ENCODE data around the gene MYL5.
"Not testable (repeated sequence)": the region's sequence is repeated elsewhere in the genome, so short reads cannot be mapped to it uniquely, and the experiment has no call there.

The MYL5 gene, protein sequence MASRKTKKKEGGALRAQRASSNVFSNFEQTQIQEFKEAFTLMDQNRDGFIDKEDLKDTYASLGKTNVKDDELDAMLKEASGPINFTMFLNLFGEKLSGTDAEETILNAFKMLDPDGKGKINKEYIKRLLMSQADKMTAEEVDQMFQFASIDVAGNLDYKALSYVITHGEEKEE

GRCh38 chr4:674172-675035, at the start of gene MYL5, which contains the start of gene ATP5ME:
Gene MYL5, plus strand, starts transcription at chr4:674542. Its CDS starts 3,485 bp downstream, at chr4:678027.
Gene ATP5ME, minus strand, starts transcription at chr4:674276. Its CDS starts 29 bp downstream, at chr4:674247.
- peak; percentile 92 to 97 (median 96) for DNase-seq (ENCODE audit: low read depth in 4 of 4, low spot score in 1 of 4)

DNA sequence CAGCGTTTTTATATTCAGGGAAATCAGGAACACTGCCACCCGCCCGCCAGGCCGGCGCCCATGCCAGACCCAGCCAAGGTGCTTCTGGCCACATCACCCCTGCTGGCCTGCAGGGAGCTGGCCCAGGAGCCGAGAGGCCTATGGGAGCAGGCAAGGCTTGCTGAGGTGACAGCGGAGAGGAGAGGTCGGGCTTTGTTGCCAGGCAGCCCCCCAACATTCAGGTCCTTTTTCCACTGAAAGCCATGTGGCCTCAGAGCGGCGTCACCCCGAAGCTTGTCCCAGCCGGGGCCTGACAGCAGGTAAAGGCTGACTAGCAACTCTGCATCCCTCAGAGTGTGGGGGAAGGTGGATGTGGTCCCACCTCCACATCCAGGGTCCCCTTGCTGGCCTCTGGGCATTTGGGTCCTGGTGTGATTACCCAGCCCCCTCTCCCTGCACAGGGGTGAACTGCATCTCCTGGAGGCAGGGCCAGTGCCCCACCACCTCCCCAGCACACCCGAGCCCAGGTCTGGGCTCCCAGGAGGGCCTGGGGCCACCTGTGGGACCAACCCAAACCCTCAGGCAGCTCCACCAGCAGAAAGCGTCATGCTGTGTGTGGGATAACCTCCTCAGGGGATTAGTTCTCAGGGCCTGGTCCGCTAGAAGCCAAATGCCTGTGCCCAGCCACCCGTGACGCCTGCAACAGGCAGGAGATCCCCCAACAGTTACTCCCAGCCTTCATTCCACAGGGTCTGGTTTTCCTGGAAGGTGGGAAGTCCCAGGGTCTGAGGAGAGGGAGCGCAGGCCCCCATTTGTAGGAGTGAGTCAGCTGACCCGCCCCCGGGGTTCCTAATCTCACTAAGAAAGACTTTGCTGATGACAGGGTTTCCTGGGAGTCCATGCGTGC, 49.4 kb upstream of the MYL5 start, which contains the start of gene PDE6B:
Gene PDE6B (plus strand): TSS at position 869 of the 886 bp plus-strand sequence. CDS start 54 bp downstream, outside the sequence.
- no peak for DNase-seq (ENCODE audit: low read depth in 4 of 4, low spot score in 1 of 4)

DNA sequence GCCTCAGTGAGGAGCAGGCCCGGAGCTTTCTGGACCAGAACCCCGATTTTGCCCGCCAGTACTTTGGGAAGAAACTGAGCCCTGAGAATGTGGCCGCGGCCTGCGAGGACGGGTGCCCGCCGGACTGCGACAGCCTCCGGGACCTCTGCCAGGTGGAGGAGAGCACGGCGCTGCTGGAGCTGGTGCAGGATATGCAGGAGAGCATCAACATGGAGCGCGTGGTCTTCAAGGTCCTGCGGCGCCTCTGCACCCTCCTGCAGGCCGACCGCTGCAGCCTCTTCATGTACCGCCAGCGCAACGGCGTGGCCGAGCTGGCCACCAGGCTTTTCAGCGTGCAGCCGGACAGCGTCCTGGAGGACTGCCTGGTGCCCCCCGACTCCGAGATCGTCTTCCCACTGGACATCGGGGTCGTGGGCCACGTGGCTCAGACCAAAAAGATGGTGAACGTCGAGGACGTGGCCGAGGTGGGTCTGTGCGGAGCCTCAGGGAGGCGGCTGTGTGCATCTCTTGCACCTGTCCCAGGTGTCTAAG, 48.6 kb upstream of the MYL5 start:
- DNase-seq (ENCODE audit: low read depth in 4 of 4, low spot score in 1 of 4), result no peak

- DNase-seq (ENCODE audit: low read depth in 4 of 4, low spot score in 1 of 4), result no peak
Observed at GRCh38 chr4:626201-627091, 47.9 kb upstream of the MYL5 start.

DNA sequence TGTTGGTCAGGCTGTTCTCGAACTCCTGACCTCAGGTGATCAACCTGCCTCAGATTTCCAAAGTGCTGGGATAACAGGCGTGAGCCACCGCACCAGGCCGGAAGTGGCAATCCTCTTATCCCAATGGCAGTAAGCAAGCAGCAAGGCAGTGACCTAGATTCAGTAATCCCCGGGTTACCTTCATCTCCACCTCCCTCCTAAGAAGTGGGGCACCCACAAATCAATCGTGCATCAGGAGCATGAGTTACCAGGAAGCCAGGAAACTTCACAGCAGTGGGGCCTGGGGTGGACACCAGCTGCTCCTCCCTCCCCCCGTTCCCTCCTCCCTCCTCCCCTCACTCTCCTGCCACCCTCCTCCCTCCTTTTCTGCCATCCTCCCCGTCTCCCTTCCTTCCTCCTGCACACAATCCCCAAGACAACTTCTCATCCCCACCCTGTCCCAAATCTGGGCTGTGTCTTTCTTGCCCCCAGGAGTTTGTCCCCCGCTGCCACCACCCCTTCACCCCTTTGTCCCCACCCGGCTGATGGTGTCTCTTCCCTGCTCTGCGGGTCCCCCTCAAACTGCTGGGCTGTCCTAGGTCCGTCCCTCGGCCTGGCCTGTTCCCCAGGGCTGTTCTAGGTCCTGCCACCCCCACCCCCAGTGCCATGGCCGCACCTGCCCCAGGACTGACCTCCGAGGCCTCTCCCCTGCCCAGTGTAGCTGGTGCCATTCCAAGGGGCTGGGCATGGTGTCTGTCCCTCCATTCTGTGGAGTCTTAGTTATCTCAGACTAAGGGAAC, 46.8 kb upstream of the MYL5 start:
- no peak for DNase-seq (ENCODE audit: low read depth in 4 of 4, low spot score in 1 of 4)

- DNase-seq (ENCODE audit: low read depth in 4 of 4, low spot score in 1 of 4), result no peak
Observed at GRCh38 chr4:628311-628741, 46.0 kb upstream of the MYL5 start.

GRCh38 chr4:628821-629635, 45.3 kb upstream of the MYL5 start:
- DNase-seq (ENCODE audit: low read depth in 4 of 4, low spot score in 1 of 4), result no peak

DNA sequence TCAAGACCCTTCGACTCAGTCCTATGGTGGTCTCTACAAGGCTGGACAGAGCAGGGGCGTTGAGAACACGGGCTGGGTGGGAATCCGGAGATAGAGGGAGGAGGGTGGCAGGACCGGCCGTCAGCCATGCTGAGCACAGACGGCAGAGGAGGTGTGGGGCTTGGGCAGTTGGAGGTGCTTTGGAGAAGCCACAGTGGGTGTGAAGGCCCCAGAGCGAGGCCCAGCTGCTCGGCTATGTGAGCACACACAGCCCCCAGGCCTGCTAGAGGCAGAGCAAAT, 44.8 kb upstream of the MYL5 start:
- no peak for DNase-seq (ENCODE audit: low read depth in 4 of 4, low spot score in 1 of 4)

DNA sequence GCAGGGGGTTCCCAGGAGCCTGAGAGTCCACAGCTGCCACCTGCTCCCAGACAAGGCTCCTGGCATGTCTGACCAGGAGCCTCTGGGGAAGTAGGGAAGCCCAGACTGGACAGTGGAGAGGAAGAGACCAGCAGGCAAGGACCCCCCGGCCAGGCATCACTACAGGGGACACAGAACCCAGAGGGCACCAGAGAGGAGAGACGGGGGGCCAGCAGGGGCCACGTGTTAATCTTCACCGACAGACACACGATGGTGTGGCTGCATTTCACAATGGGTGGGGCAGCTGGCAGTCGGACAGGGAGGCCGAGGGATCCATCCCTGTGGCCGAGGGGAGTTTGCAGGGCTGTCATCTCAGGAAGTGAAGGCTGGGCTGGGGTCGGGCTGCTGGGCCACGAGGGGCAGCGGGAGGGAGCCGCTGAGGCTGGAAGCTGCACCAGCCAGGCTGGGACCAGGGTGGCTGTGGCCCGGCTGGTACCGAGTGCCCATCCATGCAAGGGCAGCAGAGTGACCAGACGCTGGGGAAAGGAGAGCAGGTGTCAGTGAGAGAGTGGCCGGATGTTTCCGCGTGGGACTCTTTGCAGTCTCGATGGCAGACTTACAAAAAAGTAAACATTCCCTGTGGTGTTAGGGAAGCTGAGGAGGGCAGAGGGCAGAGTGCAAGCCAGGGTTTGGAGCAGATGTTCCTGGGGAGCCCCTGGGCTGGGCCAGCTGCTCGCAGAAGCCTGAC, 44.3 kb upstream of the MYL5 start:
- no peak for DNase-seq (ENCODE audit: low read depth in 4 of 4, low spot score in 1 of 4)

GRCh38 chr4:630656-631055, 43.7 kb upstream of the MYL5 start:
- no peak for DNase-seq (ENCODE audit: low read depth in 4 of 4, low spot score in 1 of 4)

GRCh38 chr4:632196-632790, 42.0 kb upstream of the MYL5 start:
- no peak for DNase-seq (ENCODE audit: low read depth in 4 of 4, low spot score in 1 of 4)

DNA sequence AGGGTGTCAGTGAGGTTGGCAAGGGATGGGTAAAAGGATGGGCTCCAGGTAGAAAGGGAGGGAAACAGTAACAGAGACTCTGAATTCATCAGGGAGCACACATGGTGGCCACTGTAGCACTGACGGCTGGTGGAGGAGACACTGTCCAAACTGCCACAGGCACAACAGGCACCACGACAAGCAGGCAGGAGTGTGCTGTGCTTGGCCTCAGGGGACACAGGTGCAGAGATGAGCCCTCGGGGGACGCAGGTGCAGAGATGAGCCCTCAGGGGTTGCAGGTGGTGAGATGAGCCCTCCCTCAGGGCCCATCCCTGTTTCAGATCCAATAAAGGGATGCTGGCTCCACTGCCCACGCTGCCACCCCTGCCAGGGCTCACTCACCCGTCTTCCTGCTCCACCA, 41.4 kb upstream of the MYL5 start:
- no peak for DNase-seq (ENCODE audit: low read depth in 4 of 4, low spot score in 1 of 4)

DNA sequence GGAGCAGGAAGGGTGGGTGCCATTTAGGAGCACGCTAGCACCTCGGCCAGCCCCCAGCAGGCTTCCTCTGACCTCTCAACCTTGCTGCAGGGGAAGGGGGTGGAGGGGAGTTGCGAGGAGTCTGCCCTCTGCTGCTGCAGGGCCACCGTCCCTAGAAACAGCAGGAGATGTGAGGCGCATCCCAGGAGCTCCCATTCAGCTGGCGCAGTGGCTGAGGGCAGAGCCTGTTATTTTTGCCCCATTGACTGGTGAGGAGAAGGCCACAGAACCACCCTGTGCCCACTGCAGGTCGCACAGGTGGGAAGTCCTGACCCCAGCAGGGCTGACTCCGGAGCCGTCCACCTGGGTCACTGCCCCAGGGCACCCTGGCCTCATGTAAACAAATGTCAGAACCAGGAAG, 40.9 kb upstream of the MYL5 start:
- no peak for DNase-seq (ENCODE audit: low read depth in 4 of 4, low spot score in 1 of 4)

DNA sequence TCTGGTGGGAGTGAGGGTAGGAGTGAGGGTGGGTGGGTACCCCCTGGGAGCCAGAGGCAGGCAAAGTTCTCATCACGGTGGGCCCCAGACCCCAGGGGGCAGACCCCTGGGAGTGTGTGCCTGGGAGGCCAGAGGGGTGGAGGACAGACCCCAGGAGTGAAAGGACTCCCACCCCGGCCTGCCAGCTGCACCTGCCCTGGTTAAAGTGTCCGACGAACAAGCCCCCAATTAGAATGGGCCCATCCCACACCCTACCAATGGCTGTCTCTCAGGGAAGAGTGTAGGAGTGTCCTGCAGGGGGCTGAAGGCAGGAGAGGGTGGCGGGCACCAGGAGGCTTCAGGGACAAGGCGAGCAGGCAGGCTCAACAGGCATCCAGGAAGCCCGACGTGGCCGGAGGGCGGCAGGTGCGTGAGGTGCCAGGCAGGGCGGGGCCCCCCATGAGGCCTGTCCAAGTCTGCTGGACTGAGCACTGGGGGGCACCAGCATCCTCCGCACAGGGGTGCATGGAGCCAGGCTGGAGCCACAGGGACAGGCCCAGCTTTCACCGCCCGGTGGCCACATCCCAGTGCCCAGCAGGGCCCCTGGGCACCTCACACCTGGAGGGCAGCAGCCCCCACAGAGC, 40.3 kb upstream of the MYL5 start:
- no peak for DNase-seq (ENCODE audit: low read depth in 4 of 4, low spot score in 1 of 4)

DNA sequence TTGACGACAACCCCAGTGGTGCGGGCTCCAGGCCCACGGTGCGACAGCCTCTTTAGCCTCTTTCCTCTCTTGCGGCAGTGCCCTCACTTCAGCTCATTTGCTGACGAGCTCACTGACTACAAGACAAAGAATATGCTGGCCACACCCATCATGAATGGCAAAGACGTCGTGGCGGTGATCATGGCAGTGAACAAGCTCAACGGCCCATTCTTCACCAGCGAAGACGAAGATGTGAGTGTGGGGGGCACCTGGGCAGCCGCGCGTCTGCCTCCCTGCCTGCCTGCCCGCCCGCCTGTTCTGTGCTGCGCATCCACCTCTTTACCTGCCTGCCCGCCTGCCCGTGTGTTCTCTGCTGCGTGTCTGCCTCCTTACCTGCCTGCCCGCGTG, 39.8 kb upstream of the MYL5 start:
- DNase-seq (ENCODE audit: low read depth in 4 of 4, low spot score in 1 of 4), result no peak

DNA sequence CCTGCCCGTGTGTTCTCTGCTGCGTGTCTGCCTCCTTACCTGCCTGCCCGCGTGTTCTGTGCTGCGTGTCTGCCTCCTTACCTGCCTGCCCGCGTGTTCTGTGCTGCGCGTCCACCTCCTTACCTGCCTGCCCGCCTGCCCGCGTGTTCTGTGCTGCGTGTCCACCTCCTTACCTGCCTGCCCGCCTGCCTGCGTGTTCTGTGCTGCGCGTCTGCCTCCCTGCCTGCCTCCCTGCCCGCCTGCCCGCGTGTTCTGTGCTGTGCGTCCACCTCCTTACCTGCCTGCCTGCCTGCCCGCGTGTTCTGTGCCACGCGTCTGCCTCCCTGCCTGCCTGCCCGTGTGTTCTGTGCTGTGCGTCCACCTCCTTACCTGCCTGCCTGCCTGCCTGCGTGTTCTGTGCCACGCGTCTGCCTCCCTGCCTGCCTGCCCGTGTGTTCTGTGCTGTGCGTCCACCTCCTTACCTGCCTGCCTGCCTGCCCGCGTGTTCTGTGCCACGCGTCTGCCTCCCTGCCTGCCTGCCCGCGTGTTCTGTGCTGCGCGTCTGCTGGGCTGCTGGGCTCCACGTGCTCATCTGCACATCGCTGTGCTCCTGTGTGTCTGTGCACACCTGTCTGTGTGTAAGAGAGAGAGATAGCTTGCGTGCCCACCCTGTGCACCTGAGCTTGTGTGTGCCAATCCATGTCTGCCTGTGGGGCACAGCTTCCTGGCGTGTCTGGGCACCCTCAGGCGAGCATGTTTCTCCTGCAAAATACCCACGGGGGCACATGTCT, 39.1 kb upstream of the MYL5 start:
- DNase-seq (ENCODE audit: low read depth in 4 of 4, low spot score in 1 of 4), result not testable (repeated sequence)

All from stimulated activated CD4-positive, alpha-beta T cell treated with anti-CD3 and anti-CD28 coated beads, Interleukin-1b, Interleukin-23, amount 100 ng/mL, for 24 hours (primary cell).